ENCODE measurements around the gene ZC2HC1C.
"Not testable (repeated sequence)": the region's sequence is repeated elsewhere in the genome, so short reads cannot be mapped to it uniquely, and the experiment has no call there.

ZC2HC1C gene

DNA sequence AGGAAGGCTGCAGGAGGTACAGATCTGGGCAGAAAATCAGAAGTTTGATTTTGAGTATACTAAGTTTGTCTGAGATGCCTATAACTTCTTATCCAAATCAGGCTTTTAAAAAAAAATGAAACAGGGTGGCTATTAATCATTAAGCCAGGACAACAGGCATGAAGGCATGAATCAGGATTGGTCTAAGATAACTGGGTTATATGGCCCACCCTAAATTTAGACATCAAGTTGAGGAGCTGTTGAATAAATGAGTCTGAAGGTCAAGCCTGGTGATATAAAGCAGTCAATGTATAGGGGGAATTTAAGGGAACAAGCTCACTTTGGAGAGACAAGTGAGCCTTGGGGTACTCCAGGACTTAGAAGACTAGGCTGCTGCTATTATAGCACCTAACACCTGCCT lies 28.8 kb downstream of the ZC2HC1C start:
- DNase-seq = no peak

- no peak for DNase-seq
Observed at GRCh38 chr14:75098682-75099081, 29.2 kb downstream of the ZC2HC1C start.

GRCh38 chr14:75101491-75101890 lies 32.0 kb downstream of the ZC2HC1C start:
- no peak for DNase-seq

DNA sequence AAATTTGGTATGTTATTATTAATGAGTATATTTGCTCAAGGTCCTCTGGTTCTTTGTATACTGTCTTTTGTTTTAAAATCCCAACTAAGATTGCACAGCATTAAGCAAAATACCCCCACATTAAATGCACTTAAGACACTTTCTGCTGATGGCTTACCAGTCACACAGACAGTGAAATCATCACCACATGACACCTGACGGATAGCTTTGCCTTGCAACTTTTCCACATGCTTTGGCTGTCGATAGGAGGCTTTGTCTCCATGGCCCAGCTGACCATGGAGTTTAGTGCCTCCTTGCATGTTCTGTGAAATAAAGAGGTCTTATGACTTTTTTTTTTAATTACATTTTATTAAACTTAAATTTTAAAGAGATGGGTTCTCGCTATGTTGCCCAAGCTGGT lies 37.7 kb downstream of the ZC2HC1C start:
- DNase-seq = no peak

- no peak for DNase-seq
Observed at GRCh38 chr14:75109877-75110276, 40.4 kb downstream of the ZC2HC1C start.

GRCh38 chr14:75113932-75114539 lies 44.6 kb downstream of the ZC2HC1C start:
- DNase-seq = no peak

- DNase-seq = no peak
Observed at GRCh38 chr14:75119056-75119455, 49.6 kb downstream of the ZC2HC1C start.

- no peak for DNase-seq
Observed at GRCh38 chr14:75120541-75121291, 51.3 kb downstream of the ZC2HC1C start.

DNA sequence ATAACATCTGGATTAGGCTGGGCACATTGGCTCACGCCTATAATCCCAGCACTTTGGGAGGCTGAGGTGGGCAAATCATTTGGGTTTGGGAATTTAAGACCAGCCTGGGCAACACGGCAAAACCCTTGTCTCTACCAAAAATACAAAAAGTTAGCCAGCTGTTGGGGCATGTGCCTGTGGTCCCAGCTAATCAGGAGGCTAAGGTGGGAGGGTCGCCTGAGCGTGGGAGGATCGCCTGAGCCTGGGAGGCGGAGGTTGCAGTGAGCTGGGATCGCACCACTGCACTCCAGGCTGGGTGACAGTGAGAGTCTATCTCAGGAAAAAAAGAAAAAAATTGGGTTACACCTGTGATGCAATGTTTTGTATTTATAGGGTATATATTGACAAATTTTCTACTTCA lies 52.1 kb downstream of the ZC2HC1C start:
- no peak for DNase-seq

DNA sequence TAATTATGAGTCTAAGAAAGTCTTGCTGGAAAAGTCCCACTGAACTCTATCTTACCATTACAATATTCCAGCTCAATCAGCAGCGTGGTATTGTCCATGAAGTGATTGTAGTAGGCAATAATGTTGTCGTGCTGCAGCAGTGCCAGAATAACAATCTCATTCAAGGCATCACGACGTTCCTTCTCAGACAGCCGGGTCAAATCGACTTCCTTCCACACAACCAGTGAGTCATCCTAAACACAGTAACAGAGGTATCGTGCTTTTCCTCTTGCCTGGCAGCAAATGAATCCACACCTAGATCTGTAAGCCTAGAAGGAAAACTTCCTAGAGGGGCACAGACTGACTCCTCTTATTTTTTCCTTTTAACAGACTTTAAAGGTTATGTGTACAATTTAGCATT lies 54.5 kb downstream of the ZC2HC1C start:
- DNase-seq = no peak

- no peak for DNase-seq
Observed at GRCh38 chr14:75125617-75126016, 56.2 kb downstream of the ZC2HC1C start.

- no peak for DNase-seq
Observed at GRCh38 chr14:75126121-75126544, 56.7 kb downstream of the ZC2HC1C start.

DNA sequence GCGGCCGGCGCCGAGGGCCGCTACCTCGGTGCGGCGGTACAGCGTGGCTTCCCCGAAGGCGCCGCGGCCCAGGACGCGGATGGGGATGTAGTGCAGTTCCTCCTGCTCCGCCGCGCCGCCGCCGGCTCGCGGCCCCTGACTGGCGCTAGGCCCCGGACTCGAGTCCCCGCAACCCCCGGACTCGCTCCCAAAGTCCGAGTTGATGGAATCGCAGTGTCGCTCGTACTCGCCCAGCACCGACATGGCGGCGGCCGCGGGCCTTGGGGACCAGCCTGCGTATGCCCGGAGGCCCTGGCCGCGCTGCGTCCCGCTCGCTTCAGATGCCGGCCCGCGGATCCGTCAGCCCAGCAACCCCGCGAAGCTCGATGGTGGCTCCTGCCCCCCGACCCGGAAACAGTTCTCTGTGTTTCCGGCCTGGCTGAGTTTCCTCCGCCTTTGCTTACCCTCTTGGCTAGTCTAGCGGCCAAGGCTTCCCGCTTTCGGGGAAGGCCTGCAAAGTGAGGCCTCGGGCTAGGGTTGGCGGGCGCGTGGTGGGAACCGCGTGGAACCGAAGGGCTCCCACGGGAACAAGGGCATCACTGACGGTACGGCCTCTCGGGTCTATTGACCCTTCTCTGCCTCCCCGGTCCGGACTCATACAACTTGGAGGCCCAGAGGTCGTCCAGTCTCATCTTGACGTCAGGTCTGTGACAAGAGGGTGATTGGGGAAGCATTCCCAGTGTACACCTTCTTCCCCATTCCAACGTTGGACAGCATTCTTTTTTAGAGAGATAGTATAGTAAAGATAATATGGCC lies 57.4 kb downstream of the ZC2HC1C start, which contains the start of gene NEK9:
Gene NEK9, minus strand, starts transcription at position 370 of the 795 bp plus-strand sequence. Its CDS starts 127 bp downstream, at position 243.
- peak; percentile 92 for DNase-seq

- not testable (repeated sequence) for DNase-seq
Observed at GRCh38 chr14:75127474-75127820, 58.0 kb downstream of the ZC2HC1C start.

DNA sequence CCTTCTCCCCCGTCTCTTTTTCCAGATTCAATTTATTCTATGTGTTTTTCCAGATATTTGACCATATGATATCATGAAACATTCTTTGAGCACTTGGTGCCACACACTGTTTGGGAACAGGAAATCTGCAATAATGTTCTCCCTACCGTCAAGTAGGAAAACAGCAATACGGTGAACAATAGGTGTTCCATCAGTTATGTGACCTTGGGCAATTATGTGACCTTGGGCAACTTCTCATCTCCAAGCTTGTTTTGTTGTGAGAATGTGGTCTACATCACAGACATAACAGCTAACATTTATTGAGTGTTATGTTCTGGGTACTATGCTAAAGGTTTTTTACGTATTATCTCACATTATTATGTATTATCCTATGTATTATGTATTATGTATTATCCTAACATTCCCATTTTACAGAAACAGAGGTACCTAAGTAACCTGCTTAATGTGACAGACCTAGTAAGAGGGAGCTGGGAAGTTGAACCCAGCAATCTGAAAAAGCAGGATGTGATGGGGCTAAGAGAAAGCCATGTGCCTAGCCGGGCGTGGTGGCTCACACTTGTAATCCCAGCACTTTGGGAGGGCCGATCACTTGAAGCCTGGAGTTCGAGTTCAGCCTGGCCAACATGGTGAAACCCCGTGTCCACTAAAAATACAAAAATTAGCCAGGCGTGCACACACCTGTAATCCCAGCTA lies 58.6 kb downstream of the ZC2HC1C start:
- DNase-seq = no peak

DNA sequence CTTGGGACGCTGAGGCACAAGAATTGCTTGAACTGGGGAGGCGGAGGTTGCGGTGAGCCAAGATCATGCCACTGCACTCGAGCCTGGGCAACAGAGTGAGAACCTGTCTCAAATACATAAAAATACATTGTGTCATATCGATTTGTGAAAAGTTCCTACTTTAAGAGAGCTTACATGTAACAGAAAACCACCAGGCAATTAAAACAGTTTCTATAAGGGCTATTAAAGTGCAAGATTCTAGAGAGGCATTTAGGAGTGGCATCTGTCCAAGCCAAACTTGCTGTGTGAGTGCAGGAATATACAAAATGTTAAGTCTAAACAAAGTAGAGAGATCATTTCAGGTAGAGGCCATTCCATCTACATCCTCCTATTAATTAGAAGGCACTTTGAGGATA lies 59.2 kb downstream of the ZC2HC1C start:
- DNase-seq = no peak

Data from activated CD4-positive, CD25-positive, alpha-beta regulatory T cell treated with anti-CD3 and anti-CD28 coated beads, Interleukin-2, amount 50 U/mL, for 72 hours (primary cell).